ENCODE data around the gene SRD5A1.

Gene SRD5A1

GRCh38 chr5:6590581-6590980, 42.7 kb upstream of the SRD5A1 start:
- TF ChIP-seq CTCF (IDR thresholded peaks at IDR 0.05), result no peak

DNA sequence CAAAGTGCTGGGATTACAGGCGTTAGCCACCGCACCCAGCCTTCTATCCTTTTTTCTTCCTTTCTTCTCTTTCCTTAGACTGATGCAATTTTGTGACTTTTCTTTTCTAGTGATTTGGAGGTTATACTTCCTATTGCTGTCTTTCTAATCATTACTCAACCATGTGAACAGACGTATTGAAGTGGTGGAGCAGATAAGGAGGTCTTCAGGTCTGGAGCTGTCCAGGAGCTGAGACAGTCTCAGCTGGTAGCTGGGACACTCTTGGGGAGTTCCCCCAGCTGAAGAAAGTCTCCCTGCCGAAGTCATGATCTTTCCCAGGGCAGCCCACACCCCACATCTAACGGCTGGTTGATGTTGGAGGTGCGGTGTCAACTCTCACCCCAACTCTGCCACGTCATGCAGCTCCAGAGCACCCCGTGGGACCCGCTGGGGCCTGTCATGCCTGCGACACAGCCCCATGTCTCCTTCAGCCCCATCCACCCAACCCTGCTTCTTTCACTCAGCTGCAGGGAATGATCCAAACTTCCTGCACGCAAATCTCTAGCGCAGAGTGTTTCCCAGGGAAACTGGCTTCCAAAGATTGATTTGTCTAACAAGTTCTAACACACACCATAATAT, 41.5 kb upstream of the SRD5A1 start:
- no peak for TF ChIP-seq CTCF (IDR thresholded peaks at IDR 0.05)

DNA sequence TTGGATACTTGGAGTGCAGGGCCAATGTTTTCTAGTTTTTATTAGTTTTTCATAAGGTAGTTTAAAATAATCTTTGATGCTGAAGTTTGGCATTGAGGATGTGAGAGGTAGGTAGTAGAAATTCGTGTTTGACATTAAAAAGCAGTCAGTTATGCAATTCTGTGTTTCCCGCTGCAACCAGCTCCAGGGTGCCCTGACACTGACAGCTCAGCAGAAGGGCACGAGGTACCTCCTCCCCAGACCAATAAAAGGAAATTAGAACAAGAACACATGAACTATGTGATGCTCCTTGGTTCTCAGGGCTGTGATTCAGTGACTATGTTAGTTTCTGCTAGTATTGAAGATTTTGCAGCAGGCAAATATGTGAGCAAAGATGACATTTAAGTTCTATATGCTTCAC, 40.6 kb upstream of the SRD5A1 start:
- no peak for TF ChIP-seq CTCF (IDR thresholded peaks at IDR 0.05)

DNA sequence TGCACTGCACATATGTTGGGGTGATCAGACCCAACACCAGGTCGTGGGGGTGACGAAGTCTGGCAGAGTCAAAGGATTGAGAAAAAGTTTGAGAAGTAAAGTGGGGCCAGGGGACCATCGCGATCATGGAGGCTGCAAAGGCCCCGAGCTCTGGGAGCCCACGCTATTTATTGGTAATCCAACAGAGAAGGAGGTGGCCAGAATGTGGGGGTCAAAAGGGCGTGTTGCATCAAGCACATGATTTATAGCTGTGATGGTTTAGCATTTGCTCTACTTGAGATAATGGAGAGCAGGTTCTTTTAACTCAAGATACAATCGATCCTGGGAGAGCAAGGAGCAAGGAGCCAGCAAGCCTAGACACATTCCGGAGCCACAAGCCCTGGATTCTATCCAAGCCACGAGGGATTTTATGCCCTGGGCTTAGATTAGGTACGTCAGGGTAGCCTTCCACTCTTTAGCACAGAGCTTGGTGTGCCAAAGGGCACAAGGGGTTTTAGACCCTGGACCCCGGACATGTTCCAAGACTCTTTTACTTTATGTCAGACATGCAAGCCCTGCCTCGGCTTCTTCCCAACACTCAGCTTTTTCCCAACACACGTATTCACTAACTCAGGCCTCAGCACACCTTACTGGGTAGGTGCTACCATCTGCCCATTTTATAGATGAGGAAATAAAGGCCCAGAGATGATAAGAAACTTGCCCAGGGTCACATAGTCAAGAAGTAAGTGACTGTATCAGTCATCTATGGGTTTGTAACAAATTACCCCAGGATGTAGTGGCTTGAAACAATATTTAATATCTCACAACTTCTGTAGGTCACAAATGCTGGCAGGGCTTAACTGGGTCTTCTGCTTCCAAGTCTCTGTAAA, 39.9 kb upstream of the SRD5A1 start:
- no peak for TF ChIP-seq CTCF (IDR thresholded peaks at IDR 0.05)

DNA sequence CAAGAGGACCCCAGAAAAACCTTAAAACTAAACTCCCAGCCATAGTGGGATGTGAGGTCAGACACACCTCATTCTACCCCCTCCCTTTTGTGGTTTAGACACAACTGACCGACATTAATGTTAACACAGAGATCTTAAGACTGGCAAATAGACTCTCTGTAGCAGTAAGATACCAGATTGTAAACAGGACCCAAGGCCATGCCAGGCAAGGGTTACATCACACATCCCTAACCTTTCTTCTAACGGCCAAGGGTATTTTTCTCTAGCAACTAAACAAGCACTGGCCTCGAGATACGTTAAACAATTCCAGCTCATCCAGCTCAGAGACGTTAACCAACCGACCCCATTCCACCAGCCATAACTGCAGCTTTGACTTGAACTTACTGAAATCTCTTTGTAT, 39.2 kb upstream of the SRD5A1 start:
- TF ChIP-seq CTCF (IDR thresholded peaks at IDR 0.05), result no peak

DNA sequence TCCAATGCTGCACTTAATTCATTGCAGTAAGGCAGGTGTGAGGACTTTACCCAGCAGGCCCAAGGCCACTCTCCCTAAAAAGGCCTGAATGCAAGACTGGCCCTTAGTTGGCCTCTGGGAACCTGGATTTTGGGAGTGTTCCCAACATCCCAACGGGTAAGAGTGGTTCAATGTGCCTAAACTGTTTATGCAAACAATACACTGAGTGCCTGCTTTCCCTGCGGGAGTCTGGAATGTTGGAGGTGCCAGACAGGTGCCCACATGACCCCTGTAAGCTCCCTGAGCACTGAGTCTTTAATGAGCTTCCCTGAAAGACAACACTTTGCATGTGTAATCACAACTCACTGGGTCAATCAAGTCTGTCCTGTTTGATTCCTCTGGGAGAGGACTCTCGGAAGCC, 37.8 kb upstream of the SRD5A1 start:
- TF ChIP-seq CTCF (IDR thresholded peaks at IDR 0.05), result no peak

DNA sequence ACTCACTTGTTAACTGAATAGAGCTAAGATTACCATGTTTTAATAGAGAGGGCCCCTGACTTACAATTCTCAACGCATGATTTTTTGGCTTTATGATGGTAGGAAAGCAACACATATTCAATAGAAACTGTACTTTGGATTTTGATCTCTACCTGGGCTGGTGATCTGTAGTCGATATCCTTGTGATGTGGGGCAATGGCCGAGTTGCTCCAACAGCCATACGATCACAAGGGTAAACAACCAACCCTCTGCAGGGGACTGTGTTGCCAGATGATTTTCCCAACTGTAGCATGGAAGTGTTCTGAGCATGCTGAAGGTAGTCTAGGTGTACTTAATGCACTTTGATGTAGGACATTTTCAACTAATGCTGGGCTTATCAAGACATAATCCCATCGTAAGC, 36.9 kb upstream of the SRD5A1 start:
- TF ChIP-seq CTCF (IDR thresholded peaks at IDR 0.05), result no peak

All from LNCAP (cell line).